GM18511 (cell line): ENCODE data around the gene BGLAP.
A peak's percentile ranks its signal among the peaks of the same experiment; 100 is the strongest.
"Not testable (repeated sequence)": the region's sequence is repeated elsewhere in the genome, so short reads cannot be mapped to it uniquely, and the experiment has no call there.

Source experiments
- ATAC-seq: cut with Tn5 transposase; IDR thresholded peaks from one replicate; pipeline ENCODE4 v1.9.1; 2021; ENCODE audit warnings: mild to moderate bottlenecking, moderate library complexity; ENCODE audit not compliant: unreplicated experiment

Gene BGLAP

GRCh38 chr1:156241926-156242325 lies at the start of gene BGLAP:
Gene BGLAP, plus strand, starts transcription at chr1:156242184. Its CDS starts 48 bp downstream, at chr1:156242232.
- ATAC-seq, result no peak

- ATAC-seq, result no peak
Observed at GRCh38 chr1:156193208-156193487, 48.8 kb upstream of the BGLAP start.

GRCh38 chr1:156193488-156194299 lies 48.3 kb upstream of the BGLAP start, which contains the start of gene SLC25A44:
Gene SLC25A44, plus strand, starts transcription at chr1:156194104. Its CDS starts 5,744 bp downstream, at chr1:156199848.
- peak; percentile 96 for ATAC-seq

- peak; percentile 10 for ATAC-seq
Observed at GRCh38 chr1:156194300-156194652, 47.7 kb upstream of the BGLAP start.

- ATAC-seq, result no peak
Observed at GRCh38 chr1:156195853-156196252, 46.1 kb upstream of the BGLAP start.

GRCh38 chr1:156196445-156196844 lies 45.5 kb upstream of the BGLAP start:
- no peak for ATAC-seq

GRCh38 chr1:156198831-156199349 lies 43.1 kb upstream of the BGLAP start:
- ATAC-seq, result no peak

- no peak for ATAC-seq
Observed at GRCh38 chr1:156200044-156200443, 41.9 kb upstream of the BGLAP start.

GRCh38 chr1:156203331-156203730 lies 38.7 kb upstream of the BGLAP start:
- ATAC-seq, result no peak

- no peak for ATAC-seq
Observed at GRCh38 chr1:156204686-156205085, 37.3 kb upstream of the BGLAP start.

- no peak for ATAC-seq
Observed at GRCh38 chr1:156211243-156211642, 30.7 kb upstream of the BGLAP start.

GRCh38 chr1:156212130-156212529 lies 29.9 kb upstream of the BGLAP start:
- no peak for ATAC-seq

- peak; percentile 93 for ATAC-seq
Observed at GRCh38 chr1:156212833-156213643, 28.9 kb upstream of the BGLAP start, which contains the start of gene PMF1. Gene PMF1, plus strand, starts transcription at chr1:156213007. Its CDS starts 9 bp downstream, at chr1:156213016.

- ATAC-seq, result no peak
Observed at GRCh38 chr1:156213644-156213966, 28.4 kb upstream of the BGLAP start.

GRCh38 chr1:156214024-156214748 lies 27.8 kb upstream of the BGLAP start:
- ATAC-seq, result no peak

GRCh38 chr1:156216361-156217086 lies 25.5 kb upstream of the BGLAP start:
- ATAC-seq, result not testable (repeated sequence)

GRCh38 chr1:156217871-156218270 lies 24.1 kb upstream of the BGLAP start:
- ATAC-seq, result no peak

GRCh38 chr1:156220226-156220625 lies 21.8 kb upstream of the BGLAP start:
- no peak for ATAC-seq

GRCh38 chr1:156221986-156222692 lies 19.8 kb upstream of the BGLAP start:
- ATAC-seq, result no peak

GRCh38 chr1:156225677-156226014 lies 16.3 kb upstream of the BGLAP start:
- peak; percentile 4 for ATAC-seq
